Activated naive CD8-positive, alpha-beta T cell treated with anti-CD3 and anti-CD28 coated beads for 36 hours (primary cell): ENCODE measurements around the gene ADGRD2. TPM values are rescaled to one million over a fixed set of nuclear protein-coding genes. Genes with fewer than 3 reads are reported as not detected.
A peak's percentile ranks its signal among the peaks of the same experiment; 100 is the strongest.

Experiments used
- DNase-seq: peaks from one replicate; pipeline ENCODE4 v3.0.0; 2021
- H3K27ac Mint-ChIP-seq: one replicate; pipeline ENCODE4 v1.8.0; 2022; ENCODE audit warnings: mild to moderate bottlenecking, moderate library complexity, mixed read lengths
- H3K27me3 Mint-ChIP-seq: one replicate; pipeline ENCODE4 v1.8.0; 2022; ENCODE audit warnings: mild to moderate bottlenecking, mixed read lengths
- H3K36me3 Mint-ChIP-seq: one replicate; pipeline ENCODE4 v1.8.0; 2021; ENCODE audit warnings: mild to moderate bottlenecking, mixed read lengths
- H3K4me1 Mint-ChIP-seq: one replicate; pipeline ENCODE4 v1.8.0; 2021; ENCODE audit warnings: mixed read lengths
- H3K4me3 Mint-ChIP-seq: one replicate; pipeline ENCODE4 v1.8.0; 2022; ENCODE audit warnings: mild to moderate bottlenecking, moderate library complexity, mixed read lengths
- H3K9me3 Mint-ChIP-seq: one replicate; pipeline ENCODE4 v1.8.0; 2022; ENCODE audit warnings: mixed read lengths
- total RNA-seq, 2 experiments: library from RNA; stranded (reverse); gene quantifications; one replicate each; pipeline ENCODE4 v1.2.3, GENCODE V29; 2021

Gene ADGRD2
- total RNA-seq, 2 experiments from 2014 or later, result not detected

GRCh38 chr9:124500028-124500795, 50.0 kb downstream of the ADGRD2 start:
- Mint-ChIP-seq H3K27me3 (peaks cover 18% of the 10 kb centered on the region), H3K27ac (no peak overlapping the region), H3K4me1 (peaks cover 32% of the 10 kb centered on the region), H3K9me3 (no peaks in the 10 kb centered on the region), H3K4me3 (no peak overlapping the region), H3K36me3 (no peaks in the 10 kb centered on the region)
- DNase-seq, result no peak

GRCh38 chr9:124500796-124501611, 50.8 kb downstream of the ADGRD2 start:
- Mint-ChIP-seq H3K9me3 (no peaks in the 10 kb centered on the region), H3K27ac (no peak overlapping the region), H3K4me3 (no peak overlapping the region), H3K36me3 (no peaks in the 10 kb centered on the region), H3K4me1 (peaks cover 27% of the 10 kb centered on the region), H3K27me3 (peaks cover 26% of the 10 kb centered on the region)
- no peak for DNase-seq

GRCh38 chr9:124501771-124502320, 51.6 kb downstream of the ADGRD2 start:
- H3K9me3 Mint-ChIP-seq, result no peaks in the 10 kb centered on the region
- DNase-seq, result no peak
- H3K4me1 Mint-ChIP-seq, result peaks cover 21% of the 10 kb centered on the region
- no peaks in the 10 kb centered on the region for H3K36me3 Mint-ChIP-seq
- H3K4me3 Mint-ChIP-seq, result no peak overlapping the region
- peaks cover 32% of the 10 kb centered on the region for H3K27me3 Mint-ChIP-seq
- no peak overlapping the region for H3K27ac Mint-ChIP-seq

GRCh38 chr9:124502711-124503702, 52.8 kb downstream of the ADGRD2 start:
- no peaks in the 10 kb centered on the region for H3K36me3 Mint-ChIP-seq
- peaks cover 21% of the 10 kb centered on the region for H3K4me1 Mint-ChIP-seq
- no peaks in the 10 kb centered on the region for H3K9me3 Mint-ChIP-seq
- H3K27me3 Mint-ChIP-seq, result peaks cover 32% of the 10 kb centered on the region
- no peak overlapping the region for H3K27ac Mint-ChIP-seq
- DNase-seq, result no peak
- no peak overlapping the region for H3K4me3 Mint-ChIP-seq

- Mint-ChIP-seq H3K27ac (no peak overlapping the region), H3K4me1 (peaks cover 19% of the 10 kb centered on the region), H3K4me3 (peak overlapping the region; percentile 75), H3K36me3 (no peaks in the 10 kb centered on the region), H3K9me3 (no peaks in the 10 kb centered on the region), H3K27me3 (peaks cover 32% of the 10 kb centered on the region)
- no peak for DNase-seq
These were observed 53.7 kb downstream of the ADGRD2 start for GRCh38 chr9:124503713-124504529.

GRCh38 chr9:124504530-124505005, 54.3 kb downstream of the ADGRD2 start:
- H3K36me3 Mint-ChIP-seq, result no peaks in the 10 kb centered on the region
- peaks cover 32% of the 10 kb centered on the region for H3K27me3 Mint-ChIP-seq
- no peaks in the 10 kb centered on the region for H3K9me3 Mint-ChIP-seq
- H3K27ac Mint-ChIP-seq, result no peak overlapping the region
- peaks cover 13% of the 10 kb centered on the region for H3K4me1 Mint-ChIP-seq
- DNase-seq, result no peak
- no peak overlapping the region for H3K4me3 Mint-ChIP-seq

- Mint-ChIP-seq H3K9me3 (no peaks in the 10 kb centered on the region), H3K27me3 (peaks cover 32% of the 10 kb centered on the region), H3K4me3 (peak overlapping the region; percentile 10), H3K36me3 (no peaks in the 10 kb centered on the region), H3K4me1 (peaks cover 12% of the 10 kb centered on the region), H3K27ac (no peak overlapping the region)
- no peak for DNase-seq
These were observed 55.0 kb downstream of the ADGRD2 start for GRCh38 chr9:124505006-124505900.

- Mint-ChIP-seq H3K36me3 (no peaks in the 10 kb centered on the region), H3K9me3 (no peaks in the 10 kb centered on the region), H3K27ac (no peak overlapping the region), H3K27me3 (peaks cover 32% of the 10 kb centered on the region), H3K4me1 (peaks cover 8% of the 10 kb centered on the region), H3K4me3 (no peak overlapping the region)
- DNase-seq, result no peak
These were observed 55.7 kb downstream of the ADGRD2 start for GRCh38 chr9:124505901-124506346.

- H3K9me3 Mint-ChIP-seq, result no peaks in the 10 kb centered on the region
These were observed 56.2 kb downstream of the ADGRD2 start for GRCh38 chr9:124506433-124506832.

GRCh38 chr9:124506931-124507879, 57.0 kb downstream of the ADGRD2 start, which contains the start of gene NR5A1:
Gene NR5A1 (minus strand): TSS chr9:124507399. CDS start chr9:124503395, 4,004 bp downstream.
- Mint-ChIP-seq H3K27ac (no peak within 1 kb of the TSS), H3K4me1 (peaks cover 8% of the 10 kb centered on the region), H3K4me3 (no peak within 1 kb of the TSS), H3K27me3 (peaks cover 28% of the 10 kb centered on the region), H3K9me3 (no peaks in the 10 kb centered on the region), H3K36me3 (no peaks in the 10 kb centered on the region)
- DNase-seq, result no peak

More at GRCh38 chr9:124506433-124506832, 56.2 kb downstream of the ADGRD2 start:
- no peaks in the 10 kb centered on the region for H3K36me3 Mint-ChIP-seq
- H3K27ac Mint-ChIP-seq, result no peak overlapping the region
- DNase-seq, result no peak
- peaks cover 5% of the 10 kb centered on the region for H3K4me1 Mint-ChIP-seq
- H3K4me3 Mint-ChIP-seq, result no peak overlapping the region
- peaks cover 32% of the 10 kb centered on the region for H3K27me3 Mint-ChIP-seq

GRCh38 chr9:124507880-124508423, 57.7 kb downstream of the ADGRD2 start:
- no peak for DNase-seq
- Mint-ChIP-seq H3K27me3 (peaks cover 27% of the 10 kb centered on the region), H3K27ac (no peak overlapping the region), H3K9me3 (no peaks in the 10 kb centered on the region), H3K4me3 (no peak overlapping the region), H3K4me1 (peaks cover 8% of the 10 kb centered on the region), H3K36me3 (no peaks in the 10 kb centered on the region)
